ENCODE results near the gene GRIK3.
"Not testable (repeated sequence)": the region's sequence is repeated elsewhere in the genome, so short reads cannot be mapped to it uniquely, and the experiment has no call there.

The GRIK3 gene

DNA sequence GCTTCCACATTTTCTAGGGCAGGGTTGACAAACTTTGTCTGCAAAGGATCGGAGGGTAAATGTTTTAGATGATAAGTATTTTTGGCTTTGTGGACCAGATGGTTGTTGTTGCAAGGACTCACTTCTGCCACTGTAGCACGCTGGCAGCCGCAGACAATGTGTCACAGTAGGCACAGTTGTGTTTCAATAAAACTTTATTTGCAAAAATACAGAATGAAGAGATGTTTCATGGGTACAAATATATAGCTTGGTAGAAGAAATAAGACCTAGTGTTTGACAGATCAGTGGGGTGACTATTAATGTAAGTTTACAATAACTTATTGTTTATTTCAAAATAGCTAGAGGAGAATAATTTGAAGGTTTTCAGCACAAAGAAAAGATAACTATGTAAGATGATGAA, 127.8 kb downstream of the GRIK3 start:
- no peak for DNase-seq

DNA sequence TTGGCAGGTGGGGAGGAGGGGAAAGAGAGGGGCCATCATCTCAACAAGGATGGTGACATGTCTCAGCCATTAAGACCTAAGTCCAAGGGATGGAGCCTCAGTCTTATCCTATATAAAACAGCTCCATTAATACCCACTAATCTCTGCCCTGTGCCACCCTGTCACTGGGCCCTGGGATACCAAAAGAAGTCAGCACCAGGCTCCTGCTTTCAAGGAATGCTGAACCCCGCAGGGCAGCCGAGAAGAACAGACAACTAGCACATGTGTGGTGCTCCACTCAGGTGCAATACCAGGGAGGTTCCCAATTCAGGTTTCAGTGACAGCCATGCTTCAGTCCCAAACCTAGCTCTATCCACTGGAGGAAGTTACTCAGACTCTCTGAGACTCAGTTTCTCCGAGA, 128.4 kb downstream of the GRIK3 start:
- DNase-seq, result no peak

DNA sequence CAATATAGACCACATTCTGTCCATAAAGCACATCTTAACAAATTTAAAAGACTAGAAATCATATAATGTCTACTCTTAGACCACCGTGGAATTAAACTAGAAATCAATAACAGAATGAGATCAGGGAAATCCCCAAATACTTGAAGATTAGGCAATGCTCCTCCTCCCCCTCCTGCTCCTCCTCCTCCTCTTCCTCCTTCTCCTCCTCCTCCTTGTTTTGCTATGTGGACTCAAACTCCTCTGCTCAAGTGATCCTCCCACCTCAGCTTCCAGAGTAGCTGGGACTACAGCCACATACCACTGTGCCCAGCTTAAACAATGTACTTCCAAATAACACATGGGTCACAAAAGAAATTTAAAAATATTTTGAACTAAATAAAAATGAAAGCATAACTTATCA, 134.2 kb downstream of the GRIK3 start:
- DNase-seq, result no peak

DNA sequence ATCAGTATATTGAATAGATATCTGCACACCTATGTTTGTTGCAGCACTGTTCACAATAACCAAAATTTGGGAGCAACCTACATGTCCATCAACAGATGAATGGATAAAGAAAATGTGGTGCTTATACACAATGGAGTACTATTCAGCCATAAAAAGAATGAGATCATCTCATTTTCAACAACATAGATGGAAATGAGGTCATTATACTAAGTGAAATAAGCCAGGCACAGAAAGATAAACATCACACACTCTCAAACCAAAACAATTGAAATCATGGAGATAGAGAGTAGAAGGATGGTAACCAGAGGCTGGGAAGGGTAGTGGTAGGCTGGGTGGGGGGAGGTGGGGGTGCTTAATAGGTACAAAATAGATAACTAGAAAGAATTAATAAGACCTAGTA, 136.5 kb downstream of the GRIK3 start:
- DNase-seq, result not testable (repeated sequence)

DNA sequence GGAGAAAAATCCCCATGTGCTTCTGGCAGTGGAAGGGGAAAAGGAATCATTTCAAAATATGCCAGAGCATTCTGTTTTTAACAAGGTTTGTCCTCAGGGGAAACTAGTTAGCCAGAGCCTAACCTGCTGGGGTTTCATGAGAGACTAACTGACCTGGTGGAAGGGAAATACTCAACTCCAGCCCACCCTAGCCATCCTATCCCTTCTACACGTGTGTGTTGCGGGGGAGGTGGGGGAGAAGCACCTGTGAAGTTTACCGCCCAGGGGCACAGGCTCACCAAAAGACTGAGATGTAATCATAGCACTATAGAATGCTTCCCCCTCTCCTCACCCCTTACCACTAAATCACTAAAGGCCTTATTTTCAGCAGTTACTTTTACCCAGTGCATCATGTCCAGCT, 139.5 kb downstream of the GRIK3 start:
- no peak for DNase-seq

DNA sequence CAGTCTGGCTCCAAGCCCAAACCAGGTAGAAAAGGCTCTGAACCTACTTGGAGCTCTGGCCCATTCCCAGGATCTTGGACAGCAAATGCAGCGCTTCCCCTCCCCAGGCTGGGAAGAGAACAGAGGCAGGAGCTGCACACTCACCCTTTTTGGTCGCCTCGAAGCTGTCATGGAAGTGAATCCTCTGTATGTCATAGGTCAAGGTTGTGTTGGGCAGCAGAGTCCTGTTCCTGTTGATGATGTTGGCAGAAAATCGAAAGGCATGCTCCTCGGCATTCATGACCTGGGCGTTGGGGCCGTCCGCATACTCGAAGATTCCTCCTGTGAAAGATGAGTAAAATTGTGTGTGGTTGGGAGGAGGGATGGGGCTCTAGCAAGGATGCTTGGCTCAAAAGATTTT, 143.5 kb downstream of the GRIK3 start:
- DNase-seq, result no peak

DNA sequence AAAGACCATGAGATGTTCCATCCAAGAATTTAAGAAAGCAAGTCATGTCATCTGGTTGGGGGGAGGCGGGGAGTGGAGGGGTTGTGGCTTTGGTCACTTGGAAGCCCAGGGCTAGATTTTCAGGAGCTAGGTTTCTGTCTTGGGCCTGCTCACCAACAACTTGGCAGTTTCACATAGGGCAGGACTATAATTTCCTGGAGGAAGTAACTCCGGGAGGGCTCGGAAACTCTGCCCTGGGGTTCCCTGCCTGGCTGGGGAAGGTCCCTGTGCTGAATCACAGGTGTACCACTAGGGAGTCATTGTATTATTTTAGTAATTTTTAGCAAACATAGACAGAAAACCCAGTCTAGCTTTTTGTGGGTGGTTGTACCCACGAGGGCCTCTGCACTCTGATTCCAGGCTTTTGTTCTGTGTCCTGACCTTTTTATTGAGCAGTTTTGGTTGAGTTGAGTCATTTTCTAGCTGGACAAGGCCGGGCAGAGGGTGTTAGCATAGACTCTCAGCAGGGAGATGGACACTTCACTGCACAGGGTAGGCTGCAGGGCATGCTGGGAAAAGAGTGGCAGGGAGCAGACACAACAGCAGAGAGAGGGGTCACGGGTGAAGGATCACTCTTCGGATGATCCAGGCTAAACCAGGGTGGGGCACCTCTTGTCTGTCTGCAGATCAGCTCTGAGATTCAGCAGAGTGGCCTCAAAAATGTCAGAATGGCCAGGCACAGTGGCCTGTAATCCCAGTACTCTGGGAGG, 144.7 kb downstream of the GRIK3 start:
- DNase-seq, result no peak

DNA sequence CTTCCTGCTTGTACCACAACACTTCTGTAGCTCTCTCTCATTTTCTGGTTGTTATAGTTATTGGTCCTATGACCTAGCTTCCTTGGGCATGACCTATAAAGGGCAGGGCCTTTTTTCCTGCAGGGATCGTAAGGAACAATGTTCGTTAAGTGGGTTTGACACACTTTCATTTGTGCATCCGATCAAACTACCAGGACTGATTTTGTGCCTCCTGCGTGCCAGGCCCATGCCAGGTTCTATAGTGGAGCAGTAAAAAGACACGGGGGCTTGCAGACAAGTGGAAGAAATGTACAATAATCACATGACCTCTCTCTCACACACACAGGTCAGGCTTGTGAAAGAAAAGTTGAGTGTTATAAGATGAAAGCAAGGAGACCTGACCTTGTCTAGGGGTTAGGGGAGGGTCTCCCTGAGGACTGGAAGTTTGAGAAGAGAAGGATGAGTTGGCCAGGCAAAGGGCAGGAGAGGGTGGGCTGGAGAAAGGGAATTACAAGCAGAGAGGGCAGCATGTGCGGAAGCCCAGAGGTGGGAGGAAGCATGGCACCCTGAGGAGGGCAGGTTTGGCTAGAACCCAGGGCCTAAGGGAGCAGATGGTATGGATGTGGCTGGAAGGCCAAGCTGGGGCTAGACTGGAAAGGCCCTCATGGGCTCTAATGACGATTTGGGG, 145.4 kb downstream of the GRIK3 start:
- DNase-seq, result no peak

DNA sequence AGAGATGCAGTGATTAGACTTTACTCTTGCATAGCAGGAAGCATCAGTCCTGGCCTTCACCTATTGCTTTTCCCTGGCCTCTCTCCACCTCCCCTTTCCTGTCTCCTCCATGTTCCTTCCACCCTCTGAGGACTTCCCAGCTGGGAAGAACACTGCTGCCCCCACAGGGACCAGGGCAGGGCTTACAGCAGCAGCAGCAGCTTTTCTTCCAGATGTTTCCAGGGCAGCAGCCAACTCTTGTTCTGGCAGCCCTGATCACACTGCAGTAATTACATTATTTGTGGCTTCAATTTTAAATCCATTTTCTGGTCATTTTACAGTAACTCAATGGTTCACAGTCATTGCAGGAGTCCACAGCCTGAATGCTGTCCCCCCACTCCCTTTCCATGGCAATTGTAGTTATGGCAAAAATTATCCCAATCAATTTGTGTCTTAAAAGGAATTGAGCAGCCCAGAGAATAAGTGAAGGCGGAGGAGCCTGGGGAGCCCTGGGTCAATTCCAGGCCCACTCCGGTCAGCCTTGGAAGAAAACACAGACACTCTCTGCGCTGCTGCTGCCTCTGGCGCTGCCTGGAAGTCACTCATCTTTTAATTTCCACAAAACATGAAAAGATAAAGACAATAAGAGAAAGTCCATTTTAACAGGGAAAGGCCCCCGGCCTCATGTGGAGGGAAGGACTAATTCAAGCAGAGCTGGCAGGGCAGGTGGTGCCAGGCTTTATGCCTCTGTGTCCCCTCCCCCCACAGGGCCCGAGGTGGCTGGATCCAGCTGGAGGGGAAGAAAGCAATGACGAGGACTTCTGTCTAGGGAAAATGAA, 148.6 kb downstream of the GRIK3 start:
- DNase-seq, result no peak

DNA sequence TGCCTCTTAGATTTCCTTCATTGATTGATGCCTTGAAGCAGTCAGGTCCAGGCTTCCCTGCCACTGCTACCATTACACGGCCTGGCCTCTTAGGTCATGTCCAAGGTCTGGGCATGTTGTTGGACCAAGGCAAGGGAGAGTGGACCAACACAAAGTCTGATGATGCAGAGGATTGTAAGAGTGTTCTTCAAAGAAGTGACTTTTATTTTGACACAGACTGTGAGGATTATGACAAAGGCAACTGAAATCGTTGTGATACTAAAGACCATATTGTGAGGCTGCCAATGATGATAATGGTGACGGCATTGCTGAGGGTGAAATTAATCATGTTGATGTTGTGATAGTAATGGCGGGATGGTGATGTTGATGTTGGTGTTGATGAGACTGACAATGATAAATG, 149.5 kb downstream of the GRIK3 start:
- DNase-seq, result no peak

DNA sequence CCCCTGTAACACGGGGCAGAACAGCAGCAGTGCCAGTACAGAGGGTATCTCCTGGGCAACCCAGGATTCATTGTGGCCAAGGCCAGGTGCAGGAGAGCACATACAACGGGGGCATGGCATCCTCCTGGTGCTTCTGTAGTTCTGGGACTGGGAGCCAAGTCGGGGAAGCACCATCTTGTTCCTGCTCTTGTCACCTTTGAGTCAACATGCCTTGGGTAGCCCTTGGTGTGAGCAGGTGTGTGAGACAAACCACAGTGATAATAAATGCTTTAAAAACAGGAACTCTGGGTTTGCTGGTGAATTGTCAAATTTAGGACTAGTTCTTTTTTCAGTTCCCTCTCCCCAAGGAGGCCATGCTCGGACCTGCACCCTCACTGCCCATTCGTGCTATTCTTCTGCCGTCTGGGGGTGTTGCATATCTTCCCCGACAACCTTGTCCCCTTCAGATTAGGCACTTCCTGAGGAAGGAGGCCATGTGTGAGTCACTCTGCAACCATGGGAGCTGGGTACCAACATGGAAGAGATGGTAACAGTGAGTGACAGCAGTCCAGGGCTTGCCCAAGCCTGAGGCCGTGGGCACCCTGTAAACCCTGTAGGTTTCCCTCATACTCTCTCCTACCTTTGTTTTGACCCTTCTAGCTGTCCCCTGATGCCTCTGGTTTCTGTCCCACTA, 150.2 kb downstream of the GRIK3 start:
- no peak for DNase-seq

DNA sequence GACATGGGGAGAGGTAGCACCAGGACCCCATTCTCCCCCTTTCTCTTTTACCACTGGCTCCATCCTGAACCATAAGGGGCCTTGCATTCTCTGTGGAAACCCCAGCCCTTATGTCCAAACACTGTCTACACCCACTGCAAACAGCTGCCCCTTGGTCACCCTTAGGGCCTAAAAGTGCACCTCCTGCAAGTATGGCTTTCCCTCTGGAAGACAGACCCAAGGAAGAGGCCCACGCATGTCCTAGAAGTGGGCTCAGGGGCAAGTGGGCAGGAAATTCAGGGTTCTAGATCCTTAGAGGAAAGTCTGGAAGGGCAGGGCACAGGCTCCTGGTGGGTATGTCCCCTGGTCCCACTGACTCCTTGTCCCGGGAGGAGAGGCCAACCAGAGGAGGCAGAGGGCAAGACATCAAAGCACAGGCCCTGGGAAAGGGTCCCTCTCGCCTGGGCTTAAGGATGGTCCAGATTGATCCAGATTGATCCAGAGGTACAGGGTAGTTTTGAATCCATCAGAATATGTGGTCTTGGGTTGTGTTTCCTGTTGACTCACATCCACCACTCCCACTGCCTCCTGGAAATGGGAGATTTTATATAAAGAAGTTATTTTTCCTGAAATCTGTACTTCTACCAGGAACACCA, 150.9 kb downstream of the GRIK3 start:
- no peak for DNase-seq

DNA sequence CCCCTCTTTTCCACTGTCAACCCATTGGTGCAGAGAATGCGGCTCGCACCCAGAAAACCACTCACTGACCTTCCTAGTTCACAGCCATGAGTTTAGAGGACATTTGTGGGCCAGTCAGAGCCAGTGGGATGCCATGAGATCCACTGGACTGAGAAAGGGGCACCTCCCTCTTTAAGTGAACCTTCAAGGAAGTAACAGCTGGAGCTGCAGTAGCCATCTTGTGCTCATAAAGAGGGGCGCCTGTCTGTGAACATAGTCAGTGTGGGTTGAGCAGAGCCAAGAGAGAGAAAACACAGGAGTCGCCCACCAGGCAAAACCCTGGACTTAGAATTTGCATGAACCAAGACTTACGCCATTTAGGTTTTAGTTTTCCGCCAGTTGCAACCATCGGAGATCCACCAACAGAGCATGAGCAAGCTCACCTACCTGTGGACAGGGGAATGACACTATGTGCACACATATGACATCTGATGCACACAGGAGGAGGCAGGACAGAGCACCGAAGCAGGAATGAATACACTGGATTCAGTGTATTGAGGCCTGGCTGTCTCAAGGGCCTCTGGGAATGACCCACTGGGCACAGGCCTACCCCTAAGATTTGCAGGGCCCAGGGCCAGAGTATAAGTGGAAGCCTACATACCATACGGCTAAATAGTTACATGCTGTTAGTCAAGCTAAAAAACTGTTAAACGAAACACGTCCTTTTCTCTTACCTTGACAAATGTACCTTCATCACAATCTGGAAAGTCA, 151.6 kb downstream of the GRIK3 start:
- DNase-seq, result no peak

DNA sequence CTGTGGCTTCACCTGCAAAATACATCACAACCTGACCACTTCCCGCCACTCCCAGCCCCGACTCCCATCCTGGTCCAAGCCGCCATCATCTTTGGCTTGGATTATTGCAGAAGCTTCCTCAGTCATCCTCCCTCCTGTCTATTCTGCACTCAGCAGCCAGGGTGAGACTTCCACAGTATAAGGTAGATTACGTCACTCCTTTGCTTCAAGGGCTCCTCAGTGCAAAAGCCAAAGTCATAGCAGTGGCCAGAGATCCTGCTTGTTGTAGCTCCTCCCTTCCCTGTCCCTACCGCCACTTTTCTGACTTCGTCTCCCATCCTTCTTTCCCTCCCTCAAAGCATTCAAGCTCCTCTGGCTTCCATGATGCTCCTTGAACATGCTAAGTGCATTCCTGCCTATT, 152.8 kb downstream of the GRIK3 start:
- no peak for DNase-seq

DNA sequence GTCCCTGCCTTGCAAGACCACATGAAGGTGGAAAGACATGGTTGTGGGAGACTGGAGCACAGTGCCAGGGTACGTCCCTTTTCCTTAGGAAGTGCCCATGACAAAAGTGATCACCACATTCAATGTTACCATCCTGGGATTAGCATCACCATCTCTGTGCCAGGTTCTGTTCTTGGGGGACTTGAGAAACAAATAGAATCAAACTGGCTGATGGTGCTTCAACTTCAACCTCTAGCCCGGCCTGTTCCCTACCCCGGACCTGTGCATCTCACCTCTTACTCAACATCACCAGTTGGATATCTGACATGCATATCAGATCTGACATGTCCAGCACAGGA, 153.3 kb downstream of the GRIK3 start:
- DNase-seq, result no peak

DNA sequence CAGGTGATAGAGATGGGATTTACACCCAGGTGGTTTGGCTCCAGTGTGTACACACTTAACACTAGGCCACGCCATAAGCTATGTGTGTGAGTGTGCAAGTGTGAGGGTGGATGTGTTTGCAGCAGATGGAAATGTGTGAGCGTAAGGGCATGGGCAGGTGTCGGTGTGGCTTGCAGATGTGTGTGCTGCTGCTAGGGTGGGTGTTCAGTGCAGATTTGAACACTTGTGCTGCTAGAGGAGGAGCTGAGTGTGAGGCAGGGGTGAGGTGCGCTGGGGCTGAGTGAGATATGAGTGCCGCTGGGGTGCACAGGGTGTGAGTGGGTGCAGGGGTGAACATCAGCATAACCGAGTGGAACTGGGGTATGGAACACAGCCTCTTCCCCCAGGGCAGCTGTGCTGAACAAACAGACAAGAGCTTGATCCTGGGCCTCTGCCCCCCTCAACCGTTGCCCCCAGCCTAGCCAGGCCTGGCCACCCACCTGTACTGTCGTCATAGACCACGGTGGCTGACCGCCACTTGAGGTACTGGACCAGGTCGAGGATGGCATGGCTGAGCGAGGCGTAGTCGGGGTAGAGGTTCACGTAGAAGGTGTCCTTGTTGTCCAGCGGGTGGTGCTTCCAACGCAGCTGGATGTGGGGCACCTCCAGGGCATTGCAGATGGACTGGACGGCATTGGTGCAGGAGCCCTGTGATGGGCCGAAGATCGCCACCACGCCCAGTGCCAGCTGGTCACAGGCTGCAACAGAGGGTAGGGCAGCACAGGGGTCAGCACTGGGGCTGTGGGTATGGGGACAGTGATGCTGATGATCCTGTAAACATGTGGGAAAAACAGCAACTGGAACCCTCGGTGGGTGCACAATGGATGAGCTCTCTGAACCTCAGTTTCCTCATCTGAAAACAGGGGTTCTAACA, 153.9 kb downstream of the GRIK3 start:
- DNase-seq, result no peak

DNA sequence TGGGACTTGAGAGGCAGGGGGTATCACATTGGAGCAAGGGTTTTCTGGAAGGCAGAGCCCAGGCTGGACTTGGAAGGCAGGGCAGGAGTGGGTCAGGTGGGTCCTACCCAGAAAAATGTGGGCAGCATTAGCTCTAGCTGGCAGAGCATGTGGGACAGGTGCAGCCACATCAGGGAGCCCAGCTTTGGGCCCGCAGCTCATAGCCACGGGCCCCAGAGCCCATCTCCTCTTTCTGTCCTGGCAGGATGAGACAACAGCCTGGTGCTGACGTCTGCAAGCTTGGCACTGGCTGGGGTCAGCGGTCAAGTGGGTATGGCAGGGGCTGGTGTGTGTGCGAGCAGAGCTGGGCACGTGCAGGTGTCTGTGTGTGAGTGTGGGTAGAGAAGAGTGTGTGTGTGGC, 154.7 kb downstream of the GRIK3 start:
- no peak for DNase-seq

DNA sequence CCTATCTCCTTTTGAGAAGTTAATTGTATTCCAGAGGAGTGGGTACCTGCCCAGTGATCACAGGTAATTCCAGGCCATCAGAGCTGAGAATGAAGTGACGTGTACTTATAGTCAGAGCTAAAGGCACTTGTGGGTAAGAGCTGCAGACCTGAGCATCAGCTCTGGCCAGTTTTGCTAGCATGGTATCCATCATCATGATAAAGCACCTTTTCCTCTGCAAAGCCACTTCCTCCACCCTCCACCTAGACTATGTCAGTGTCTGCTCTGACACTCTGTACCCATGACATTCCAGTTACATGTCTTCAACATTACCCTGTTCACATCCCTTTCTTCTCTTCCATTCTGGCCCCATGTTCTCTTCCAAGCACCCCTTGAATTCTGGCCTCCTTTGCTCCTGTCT, 157.3 kb downstream of the GRIK3 start:
- DNase-seq, result no peak

DNA sequence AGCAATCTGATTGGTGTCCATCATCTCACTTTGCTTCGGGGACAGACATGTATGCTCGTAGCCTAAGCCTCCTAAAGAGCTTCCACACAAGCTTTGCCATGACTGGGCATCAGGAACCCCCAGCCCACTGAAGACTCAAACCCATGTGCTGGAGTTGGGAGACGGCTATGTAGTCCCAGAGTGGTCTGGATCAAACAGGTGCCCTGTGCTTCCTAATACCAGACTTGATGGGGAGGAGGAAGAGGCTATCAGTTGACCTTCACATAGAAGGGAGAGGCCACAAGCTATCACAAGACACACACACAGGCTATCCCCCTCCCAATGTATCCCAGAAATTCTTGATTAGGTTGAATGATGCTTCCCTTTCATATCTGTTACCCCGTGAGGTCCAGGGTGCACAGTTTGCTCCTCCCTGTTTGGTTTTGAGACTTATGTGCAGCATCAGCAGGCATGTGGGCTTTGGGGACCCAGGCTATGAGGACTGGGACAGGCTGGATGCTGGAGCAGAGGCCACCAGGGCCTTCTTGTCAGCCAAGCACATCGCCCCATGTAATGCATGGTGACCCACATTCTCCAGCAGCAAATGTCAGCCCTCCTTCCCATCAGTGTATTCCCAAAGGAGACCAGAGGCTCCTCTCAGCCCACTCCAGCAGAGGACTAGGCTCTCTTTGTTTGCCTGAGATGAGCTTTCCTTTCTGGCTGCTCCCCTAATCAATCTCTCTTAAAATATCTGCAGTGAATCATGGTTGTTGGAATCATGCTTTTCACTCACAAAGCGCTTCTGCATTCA, 159.8 kb downstream of the GRIK3 start:
- DNase-seq, result no peak

DNA sequence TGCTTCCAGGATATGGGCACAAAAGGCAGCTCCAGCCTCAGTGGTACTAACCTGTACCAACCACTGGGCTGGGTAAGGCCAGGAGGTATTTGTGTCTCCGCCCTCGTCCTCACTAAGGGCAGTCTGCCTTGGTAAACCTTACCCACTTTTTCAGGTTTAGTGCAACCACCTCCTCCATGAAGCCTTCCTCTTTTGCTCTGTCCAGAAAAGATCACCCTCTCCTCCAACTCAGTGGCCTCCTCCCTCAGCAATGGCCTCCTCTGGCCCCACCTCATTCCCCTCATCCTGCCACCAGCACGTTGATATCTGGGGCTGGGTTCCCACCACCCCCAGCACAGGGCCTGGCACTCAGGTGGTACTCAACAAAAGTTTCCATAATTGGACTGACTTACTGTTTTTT, 161.5 kb downstream of the GRIK3 start:
- DNase-seq, result no peak
